Brain microvascular endothelial cell (primary cell): ENCODE measurements around the gene GNB1L.

Experiments
- DNase-seq: peaks from one replicate; pipeline ENCODE4 v3.0.0-alpha.2; 2020
- H3K27ac ChIP-seq: fragments of 250-450 bp; sonication (Bioruptor Pico); 2 replicates; pipeline ENCODE4 v1.5.1; 2020; ENCODE audit warnings: mild to moderate bottlenecking, moderate library complexity
- H3K27me3 ChIP-seq: fragments of 250-450 bp; sonication (Bioruptor Pico); replicated peaks from 2 replicates; pipeline ENCODE4 v1.5.1; 2020; ENCODE audit warnings: mild to moderate bottlenecking
- H3K36me3 ChIP-seq: fragments of 250-450 bp; sonication (Bioruptor Pico); replicated peaks from 2 replicates; pipeline ENCODE4 v1.5.1; 2020; ENCODE audit warnings: mild to moderate bottlenecking
- H3K4me3 ChIP-seq: 2 replicates; pipeline ENCODE4 v1.5.1; 2011; ENCODE audit warnings: low read depth, mild to moderate bottlenecking, control low read depth, low read length, moderate library complexity
- in situ Hi-C: cut with HindIII; loops from 2 replicates; pipeline ENCODE4 v1.10.0; 2017; ENCODE audit warnings: low sequenced_read_pairs, low pct_ligation_motif_present
- TF ChIP-seq, protein P1 (sequence below): IDR thresholded peaks from 2 replicates; pipeline ENCODE4 v1.5.1; 2011; ENCODE audit warnings: low read depth, mild to moderate bottlenecking, moderate library complexity, low read length, control low read depth, inconsistent platforms; ENCODE audit errors: missing control alignments

GNB1L gene

DNA sequence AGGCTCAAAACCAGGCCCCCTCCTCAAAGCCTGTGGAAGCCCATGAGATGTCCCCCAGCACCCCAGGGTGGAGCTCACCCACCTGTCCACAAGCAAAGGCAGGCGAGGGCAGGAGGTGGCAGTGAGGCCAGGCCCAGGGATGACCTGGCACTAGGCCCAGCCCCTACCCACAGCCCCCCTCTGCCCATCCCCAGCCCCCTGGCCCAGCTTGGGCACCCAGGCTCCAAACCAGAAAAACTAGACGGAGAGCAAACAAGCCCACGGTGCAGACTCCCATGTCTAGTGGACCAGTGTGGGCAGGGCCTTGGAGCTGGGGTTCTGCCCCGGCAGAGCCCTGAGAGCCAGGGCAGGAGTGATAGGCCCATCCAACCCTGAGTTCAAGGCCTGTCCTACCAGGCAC, 111.0 kb downstream of the GNB1L start:
- in situ Hi-C loops, result no loop called here
- TF ChIP-seq, protein P1, sequence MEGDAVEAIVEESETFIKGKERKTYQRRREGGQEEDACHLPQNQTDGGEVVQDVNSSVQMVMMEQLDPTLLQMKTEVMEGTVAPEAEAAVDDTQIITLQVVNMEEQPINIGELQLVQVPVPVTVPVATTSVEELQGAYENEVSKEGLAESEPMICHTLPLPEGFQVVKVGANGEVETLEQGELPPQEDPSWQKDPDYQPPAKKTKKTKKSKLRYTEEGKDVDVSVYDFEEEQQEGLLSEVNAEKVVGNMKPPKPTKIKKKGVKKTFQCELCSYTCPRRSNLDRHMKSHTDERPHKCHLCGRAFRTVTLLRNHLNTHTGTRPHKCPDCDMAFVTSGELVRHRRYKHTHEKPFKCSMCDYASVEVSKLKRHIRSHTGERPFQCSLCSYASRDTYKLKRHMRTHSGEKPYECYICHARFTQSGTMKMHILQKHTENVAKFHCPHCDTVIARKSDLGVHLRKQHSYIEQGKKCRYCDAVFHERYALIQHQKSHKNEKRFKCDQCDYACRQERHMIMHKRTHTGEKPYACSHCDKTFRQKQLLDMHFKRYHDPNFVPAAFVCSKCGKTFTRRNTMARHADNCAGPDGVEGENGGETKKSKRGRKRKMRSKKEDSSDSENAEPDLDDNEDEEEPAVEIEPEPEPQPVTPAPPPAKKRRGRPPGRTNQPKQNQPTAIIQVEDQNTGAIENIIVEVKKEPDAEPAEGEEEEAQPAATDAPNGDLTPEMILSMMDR, result no peak
- H3K27me3 ChIP-seq, result no peaks in the 10 kb centered on the region
- no peak overlapping the region for H3K27ac ChIP-seq
- no peaks in the 10 kb centered on the region for H3K36me3 ChIP-seq
- DNase-seq, result no peak
- H3K4me3 ChIP-seq, result no peak overlapping the region

DNA sequence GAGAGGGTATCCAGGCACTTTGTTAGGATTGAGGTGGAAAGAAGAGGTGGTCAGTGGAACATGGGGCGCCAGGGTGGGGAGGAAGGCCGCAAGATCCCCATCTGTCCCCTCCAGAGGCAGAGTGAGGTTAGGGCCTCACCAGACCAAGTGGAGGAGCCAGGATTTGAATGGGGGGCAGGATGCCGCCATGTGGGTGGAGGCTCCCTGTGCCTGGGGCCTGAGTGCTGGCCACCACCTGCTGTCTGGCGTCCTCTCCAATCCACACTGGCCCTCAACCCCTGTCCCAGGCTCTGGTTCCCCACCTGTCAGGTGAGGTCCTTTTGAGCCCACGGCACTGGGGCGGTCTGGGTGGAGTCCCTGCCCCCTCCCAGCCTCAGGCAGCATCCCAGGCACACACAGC, 111.6 kb downstream of the GNB1L start:
- Histone ChIP-seq H3K27ac (no peak overlapping the region), H3K27me3 (no peaks in the 10 kb centered on the region), H3K36me3 (no peaks in the 10 kb centered on the region), H3K4me3 (no peak overlapping the region)
- in situ Hi-C loops, result no loop called here
- TF ChIP-seq, protein P1, result no peak
- DNase-seq, result no peak

DNA sequence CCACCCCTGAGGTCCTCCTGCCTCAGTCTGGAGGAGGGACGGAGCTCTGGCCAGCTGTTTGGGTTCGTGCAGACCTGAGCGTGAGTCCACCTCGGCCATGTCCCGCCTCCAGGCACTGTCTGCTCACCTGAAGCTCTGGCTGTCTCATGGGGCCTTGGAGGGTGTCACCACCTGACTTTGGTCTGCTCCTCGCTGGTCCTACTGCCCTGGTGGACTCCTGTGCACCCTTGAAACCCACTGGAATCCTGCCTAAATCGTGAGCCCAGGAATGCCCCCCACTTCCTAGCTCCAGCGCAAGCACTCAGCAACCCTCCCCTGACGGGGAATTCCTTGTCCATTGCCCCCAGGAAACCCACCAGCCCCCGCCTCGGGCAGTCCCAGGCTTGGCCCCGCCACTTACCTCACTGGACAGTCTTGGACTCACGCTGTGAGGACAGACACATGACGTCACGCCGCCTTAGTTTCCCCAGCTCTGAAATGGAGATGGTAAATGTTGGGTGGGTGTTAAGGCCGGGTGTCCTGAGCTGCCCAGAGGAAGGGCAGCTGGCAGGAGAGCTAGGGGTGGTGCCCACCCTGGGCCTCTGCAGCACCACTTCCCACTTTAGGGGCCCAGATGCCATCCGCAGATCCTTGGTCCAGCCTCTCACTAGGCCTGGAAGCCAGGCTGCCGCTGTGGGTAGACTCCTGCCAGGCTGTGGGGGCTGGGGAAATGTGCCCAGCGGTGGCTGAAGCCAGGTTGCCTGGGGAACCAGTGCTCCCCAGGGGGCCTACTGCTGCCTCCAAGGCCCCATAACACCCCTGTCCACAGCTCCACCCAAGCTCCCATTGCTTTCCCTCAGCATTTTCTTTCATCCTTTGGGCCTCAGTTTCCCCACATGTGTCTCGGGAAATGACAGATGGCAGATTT, 112.3 kb downstream of the GNB1L start:
- H3K36me3 ChIP-seq, result no peaks in the 10 kb centered on the region
- no peak overlapping the region for H3K4me3 ChIP-seq
- no peak for DNase-seq
- in situ Hi-C loops, result no loop called here
- H3K27me3 ChIP-seq, result no peaks in the 10 kb centered on the region
- H3K27ac ChIP-seq, result no peak overlapping the region
- TF ChIP-seq, protein P1, result no peak

DNA sequence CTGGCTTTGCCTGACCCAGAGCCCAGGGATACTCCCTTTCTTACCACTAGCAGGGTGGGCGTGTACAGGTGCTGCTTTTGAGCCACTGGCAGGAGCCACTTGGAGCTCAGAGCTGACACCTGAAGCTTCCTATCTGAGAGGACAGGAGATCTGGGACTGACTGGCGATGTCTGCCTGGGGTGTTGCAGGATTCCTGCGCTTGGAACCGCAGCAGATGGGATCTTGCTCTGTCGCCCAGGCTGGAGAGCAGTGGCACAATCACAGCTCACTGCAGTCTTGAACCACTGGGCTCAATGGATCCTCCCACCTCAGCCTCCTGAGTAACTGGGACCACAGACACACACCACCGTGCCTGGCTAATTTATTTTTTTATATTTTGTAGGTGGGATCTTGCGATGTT, 113.6 kb downstream of the GNB1L start:
- DNase-seq, result no peak
- in situ Hi-C loops, result no loop called here

DNA sequence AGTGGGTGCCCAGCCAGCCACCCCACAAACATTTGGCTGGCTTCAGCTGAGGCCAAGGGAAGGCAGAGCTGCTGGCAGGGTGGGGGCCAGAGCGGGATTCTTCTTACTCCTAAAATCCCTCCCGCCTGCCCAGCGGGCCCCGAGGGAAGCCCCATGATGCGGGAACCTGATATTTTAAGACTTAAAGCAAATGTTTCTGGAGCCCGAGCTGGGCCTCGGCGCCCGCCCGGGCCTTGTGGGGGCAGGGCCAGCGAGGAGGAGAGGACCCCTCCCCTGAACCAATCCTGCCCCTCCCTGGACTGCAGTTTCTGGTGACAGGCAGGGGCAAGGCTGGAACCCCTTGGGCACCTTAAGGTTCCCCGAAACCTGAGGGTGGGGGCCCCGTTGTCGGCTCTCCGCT, 114.1 kb downstream of the GNB1L start:
- no peak for DNase-seq
- in situ Hi-C loops, result no loop called here
- H3K36me3 ChIP-seq, result no peaks in the 10 kb centered on the region
- H3K4me3 ChIP-seq, result no peak overlapping the region
- no peaks in the 10 kb centered on the region for H3K27me3 ChIP-seq
- TF ChIP-seq, protein P1, result no peak
- H3K27ac ChIP-seq, result no peak overlapping the region

More for the DNA sequence above, 113.6 kb downstream of the GNB1L start:
- Histone ChIP-seq H3K36me3 (no peaks in the 10 kb centered on the region), H3K27me3 (no peaks in the 10 kb centered on the region), H3K27ac (no peak overlapping the region), H3K4me3 (no peak overlapping the region)
- TF ChIP-seq, protein P1, result no peak
